ENCODE data around the gene SP6. TPM values are rescaled to one million over a fixed set of nuclear protein-coding genes. Genes with fewer than 3 reads are reported as not detected.

The SP6 gene
- total RNA-seq (0.80 and 1.3 TPM in 2 replicates), polyA plus RNA-seq (1.3 and 1.7 TPM in 2 replicates)

DNA sequence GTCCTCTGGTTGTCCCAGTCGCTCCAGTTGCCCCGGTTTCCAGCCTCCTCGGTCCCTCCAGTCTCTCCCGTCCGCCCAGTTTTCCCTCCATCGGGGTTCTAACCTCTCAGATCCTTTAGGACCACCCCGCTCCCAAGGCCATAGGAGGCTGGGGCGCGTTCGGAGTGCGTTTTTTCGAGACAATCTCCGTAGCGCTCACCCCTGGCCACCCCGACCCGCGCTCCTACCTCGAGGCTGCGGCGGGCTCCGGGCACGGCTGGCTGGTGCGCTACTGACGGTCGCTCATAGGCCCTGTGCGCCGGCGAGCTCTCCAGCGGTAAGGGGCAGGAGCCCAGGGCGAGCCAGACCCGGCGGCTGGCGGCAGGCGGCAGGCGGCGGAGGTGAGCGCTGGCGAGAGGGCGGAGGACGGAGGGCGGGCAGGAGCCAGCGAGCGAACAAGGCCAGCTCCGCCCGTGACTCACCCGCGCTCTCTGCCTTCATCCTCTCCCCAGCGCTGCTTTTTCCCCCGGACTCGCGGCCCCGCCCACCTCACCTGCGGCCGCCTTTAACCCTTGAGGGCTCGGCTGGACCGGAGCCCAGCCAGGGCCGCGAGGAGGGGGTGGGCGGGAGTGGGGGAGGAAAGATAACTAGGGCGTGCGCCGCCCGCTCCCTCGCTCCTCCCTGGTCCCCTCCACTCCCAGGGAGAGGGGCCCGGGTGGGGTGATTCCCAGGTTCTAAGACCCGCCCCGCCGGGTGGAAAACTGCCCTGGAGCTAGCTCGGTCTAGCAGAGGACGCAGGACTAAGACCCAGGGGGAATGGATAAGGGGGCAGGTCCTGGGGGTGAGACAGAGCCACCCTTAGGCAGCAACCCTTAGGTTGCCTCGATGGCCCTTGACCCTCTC, at the start of gene SP6:
Gene SP6, minus strand, starts transcription at position 472 of the 882 bp plus-strand sequence. CDS start 2,734 bp downstream, outside the sequence.
- no peak within 1 kb of the TSS for H3K27ac ChIP-seq
- H2AFZ ChIP-seq: peak within 1 kb of the TSS; percentile 51
- H3K4me1 ChIP-seq (ENCODE audit: insufficient read depth): peaks cover 16% of the 10 kb centered on the region
- WGBS (ENCODE audit: low lambda C conversion rate, missing lambda C conversion rate): 3% methylated on average over 42 of the region's 71 CpGs
- peak; percentile 71 for TF ChIP-seq EZH2 (IDR thresholded peaks at IDR 0.05; ENCODE audit: borderline replicate concordance)
- TF ChIP-seq EZH2phosphoT487 (IDR thresholded peaks at IDR 0.05; ENCODE audit: low read depth, severe bottlenecking, unreplicated experiment): no peak
- TF ChIP-seq, protein P1, sequence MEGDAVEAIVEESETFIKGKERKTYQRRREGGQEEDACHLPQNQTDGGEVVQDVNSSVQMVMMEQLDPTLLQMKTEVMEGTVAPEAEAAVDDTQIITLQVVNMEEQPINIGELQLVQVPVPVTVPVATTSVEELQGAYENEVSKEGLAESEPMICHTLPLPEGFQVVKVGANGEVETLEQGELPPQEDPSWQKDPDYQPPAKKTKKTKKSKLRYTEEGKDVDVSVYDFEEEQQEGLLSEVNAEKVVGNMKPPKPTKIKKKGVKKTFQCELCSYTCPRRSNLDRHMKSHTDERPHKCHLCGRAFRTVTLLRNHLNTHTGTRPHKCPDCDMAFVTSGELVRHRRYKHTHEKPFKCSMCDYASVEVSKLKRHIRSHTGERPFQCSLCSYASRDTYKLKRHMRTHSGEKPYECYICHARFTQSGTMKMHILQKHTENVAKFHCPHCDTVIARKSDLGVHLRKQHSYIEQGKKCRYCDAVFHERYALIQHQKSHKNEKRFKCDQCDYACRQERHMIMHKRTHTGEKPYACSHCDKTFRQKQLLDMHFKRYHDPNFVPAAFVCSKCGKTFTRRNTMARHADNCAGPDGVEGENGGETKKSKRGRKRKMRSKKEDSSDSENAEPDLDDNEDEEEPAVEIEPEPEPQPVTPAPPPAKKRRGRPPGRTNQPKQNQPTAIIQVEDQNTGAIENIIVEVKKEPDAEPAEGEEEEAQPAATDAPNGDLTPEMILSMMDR (IDR thresholded peaks at IDR 0.05; ENCODE audit: poor library complexity): peak; percentile 37
- no peaks in the 10 kb centered on the region for H4K20me1 ChIP-seq (ENCODE audit: insufficient read depth, poor library complexity, severe bottlenecking)
- peak within 1 kb of the TSS; percentile 90 for H3K4me2 ChIP-seq
- no peaks in the 10 kb centered on the region for H3K36me3 ChIP-seq (replicated peaks; ENCODE audit: insufficient read depth, low read depth)
- H3K4me3 ChIP-seq: peak within 1 kb of the TSS; percentile 25
- DNase-seq (ENCODE audit: low spot score): peak; percentile 94
- no peaks in the 10 kb centered on the region for H3K79me2 ChIP-seq
- H3K27me3 ChIP-seq: peaks cover 87% of the 10 kb centered on the region
- no peaks in the 10 kb centered on the region for H3K9me2 ChIP-seq (replicated peaks; ENCODE audit: insufficient read depth)
- H3K9me3 ChIP-seq (ENCODE audit: low read depth): no peaks in the 10 kb centered on the region

DNA sequence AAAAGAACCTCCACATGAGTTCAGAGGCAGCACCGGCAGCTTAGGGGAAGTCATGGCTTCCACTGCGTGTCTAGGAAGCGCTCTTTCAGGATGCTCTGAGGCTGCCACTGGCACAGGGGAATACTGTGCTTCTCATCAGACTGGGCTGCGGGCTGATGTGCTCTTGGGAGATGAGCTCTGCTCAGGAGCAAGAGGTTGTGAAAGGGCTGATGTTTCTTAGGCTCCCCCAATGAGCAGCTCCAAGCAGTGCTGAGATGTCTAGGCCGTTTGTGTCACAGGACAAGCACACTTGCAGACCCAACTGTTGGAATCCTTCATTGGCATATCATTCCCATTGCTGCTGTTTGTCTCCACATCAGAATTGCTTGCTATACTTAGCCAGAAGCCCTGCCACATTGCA, 48.7 kb upstream of the SP6 start:
- Histone ChIP-seq H3K4me2 (no peak overlapping the region), H4K20me1 (ENCODE audit: insufficient read depth, poor library complexity, severe bottlenecking) (no peaks in the 10 kb centered on the region), H3K36me3 (replicated peaks; ENCODE audit: insufficient read depth, low read depth) (no peaks in the 10 kb centered on the region), H3K27me3 (no peaks in the 10 kb centered on the region), H3K9me3 (ENCODE audit: low read depth) (no peaks in the 10 kb centered on the region), H2AFZ (no peak overlapping the region), H3K4me3 (no peak overlapping the region), H3K4me1 (ENCODE audit: insufficient read depth) (peaks cover 8% of the 10 kb centered on the region), H3K79me2 (peaks cover 57% of the 10 kb centered on the region), H3K9me2 (replicated peaks; ENCODE audit: insufficient read depth) (no peaks in the 10 kb centered on the region), H3K27ac (no peak overlapping the region)
- TF ChIP-seq EZH2phosphoT487 (IDR thresholded peaks at IDR 0.05; ENCODE audit: low read depth, severe bottlenecking, unreplicated experiment): no peak
- no peak for TF ChIP-seq EZH2 (IDR thresholded peaks at IDR 0.05; ENCODE audit: borderline replicate concordance)
- TF ChIP-seq, protein P1 (IDR thresholded peaks at IDR 0.05; ENCODE audit: poor library complexity): no peak
- no peak for DNase-seq (ENCODE audit: low spot score)
- WGBS (ENCODE audit: low lambda C conversion rate, missing lambda C conversion rate): 90% methylated on average over 5 of the region's 5 CpGs

DNA sequence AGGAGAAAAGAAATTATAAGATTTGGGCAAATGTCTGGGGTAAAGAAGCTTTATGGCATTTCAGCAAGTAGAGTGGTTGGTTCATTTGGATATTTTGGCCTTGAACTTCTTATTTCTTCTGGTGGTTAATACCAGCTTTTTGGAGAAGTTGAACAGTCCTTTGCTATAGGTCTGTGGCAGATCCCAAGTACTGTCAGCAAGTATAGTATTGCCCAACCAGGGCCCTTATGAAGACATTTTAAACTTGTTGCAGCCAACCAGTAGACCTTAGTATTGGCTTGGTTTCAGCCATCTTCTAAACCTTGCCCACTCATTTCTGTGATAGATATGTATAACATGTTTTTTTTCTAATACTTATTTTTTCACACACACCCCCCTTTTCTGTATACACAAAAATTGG, 47.3 kb upstream of the SP6 start:
- H3K4me2 ChIP-seq: peak overlapping the region; percentile 94
- no peak overlapping the region for H3K27ac ChIP-seq
- H3K79me2 ChIP-seq: peaks cover 54% of the 10 kb centered on the region

More for the DNA sequence above, 47.3 kb upstream of the SP6 start:
- no peak for TF ChIP-seq EZH2phosphoT487 (IDR thresholded peaks at IDR 0.05; ENCODE audit: low read depth, severe bottlenecking, unreplicated experiment)
- TF ChIP-seq, protein P1 (IDR thresholded peaks at IDR 0.05; ENCODE audit: poor library complexity): no peak
- no peak for DNase-seq (ENCODE audit: low spot score)
- Histone ChIP-seq H3K36me3 (replicated peaks; ENCODE audit: insufficient read depth, low read depth) (no peaks in the 10 kb centered on the region), H3K27me3 (no peaks in the 10 kb centered on the region), H4K20me1 (ENCODE audit: insufficient read depth, poor library complexity, severe bottlenecking) (no peaks in the 10 kb centered on the region), H3K4me3 (no peak overlapping the region), H3K4me1 (ENCODE audit: insufficient read depth) (peaks cover 13% of the 10 kb centered on the region), H2AFZ (no peak overlapping the region), H3K9me2 (replicated peaks; ENCODE audit: insufficient read depth) (no peaks in the 10 kb centered on the region), H3K9me3 (ENCODE audit: low read depth) (no peaks in the 10 kb centered on the region)

Measured in hepatocyte (in vitro differentiated cells).